Measurements from ENCODE around the gene GNB1L. TPM values are rescaled to one million over a fixed set of nuclear protein-coding genes. Genes with fewer than 3 reads are reported as not detected.

GNB1L gene
- total RNA-seq, 4 donors from 2014 or later: 0.59 to 12.2 (median 3.1) TPM

DNA sequence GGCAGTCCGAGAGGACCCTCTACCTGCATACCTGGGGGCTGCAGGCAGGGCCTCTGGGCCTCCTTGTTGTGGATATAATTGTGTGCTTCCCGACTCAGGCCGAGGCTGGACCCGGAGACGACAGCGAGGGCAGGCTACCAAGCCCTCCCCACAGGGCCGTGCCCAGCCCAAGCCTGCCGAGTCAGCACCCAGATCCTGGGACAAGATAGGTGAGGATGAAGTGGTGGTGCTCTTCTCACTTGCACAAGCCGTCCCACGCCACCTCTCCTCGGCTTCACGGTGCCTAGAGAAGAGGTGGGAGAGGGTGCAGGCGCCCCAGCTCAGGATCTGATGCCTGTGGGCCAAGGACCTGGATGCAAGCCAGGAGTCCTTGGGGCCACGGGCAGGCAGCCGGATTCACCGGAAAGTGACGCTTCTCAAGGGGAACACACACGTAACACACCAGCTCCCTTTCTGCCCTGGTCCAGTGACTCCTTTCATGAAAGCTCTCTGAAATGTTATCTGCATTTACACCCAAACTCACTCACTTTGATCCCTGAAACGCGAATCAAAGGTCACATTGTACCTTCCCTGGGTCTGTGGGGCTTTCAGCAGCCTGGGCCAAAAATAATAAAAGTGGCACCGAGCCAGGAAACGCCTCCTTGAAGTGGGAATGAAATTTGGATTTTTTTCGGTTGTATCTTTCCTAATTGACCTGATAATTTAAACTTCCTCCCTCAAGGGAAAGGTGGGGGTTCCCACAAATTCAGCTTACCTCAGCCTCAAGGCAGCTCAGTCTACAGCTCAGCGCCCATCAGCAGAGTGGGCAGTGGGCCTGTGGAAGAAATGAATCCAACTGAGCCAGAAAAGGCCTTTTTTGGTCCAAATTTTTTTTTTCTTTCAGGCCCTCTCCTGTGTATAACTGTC lies 1.1 kb upstream of the GNB1L start:
- no peaks in the 10 kb centered on the region for H3K27me3 ChIP-seq
- no peaks in the 10 kb centered on the region for H3K9me3 ChIP-seq
- H3K4me3 ChIP-seq: peak overlapping the region; percentile 77
- peak overlapping the region; percentile 90 to 92 for H3K27ac ChIP-seq
- intact Hi-C loops (cut with DNase I; ENCODE audit: low total_unique reads): no loop called here
- DNase-seq: peak; percentile 63 to 69
- no peaks in the 10 kb centered on the region for H3K36me3 ChIP-seq
- peaks cover 0 to 12% of the 10 kb centered on the region in 2 donors for H3K4me1 ChIP-seq
- TF ChIP-seq, protein P1, sequence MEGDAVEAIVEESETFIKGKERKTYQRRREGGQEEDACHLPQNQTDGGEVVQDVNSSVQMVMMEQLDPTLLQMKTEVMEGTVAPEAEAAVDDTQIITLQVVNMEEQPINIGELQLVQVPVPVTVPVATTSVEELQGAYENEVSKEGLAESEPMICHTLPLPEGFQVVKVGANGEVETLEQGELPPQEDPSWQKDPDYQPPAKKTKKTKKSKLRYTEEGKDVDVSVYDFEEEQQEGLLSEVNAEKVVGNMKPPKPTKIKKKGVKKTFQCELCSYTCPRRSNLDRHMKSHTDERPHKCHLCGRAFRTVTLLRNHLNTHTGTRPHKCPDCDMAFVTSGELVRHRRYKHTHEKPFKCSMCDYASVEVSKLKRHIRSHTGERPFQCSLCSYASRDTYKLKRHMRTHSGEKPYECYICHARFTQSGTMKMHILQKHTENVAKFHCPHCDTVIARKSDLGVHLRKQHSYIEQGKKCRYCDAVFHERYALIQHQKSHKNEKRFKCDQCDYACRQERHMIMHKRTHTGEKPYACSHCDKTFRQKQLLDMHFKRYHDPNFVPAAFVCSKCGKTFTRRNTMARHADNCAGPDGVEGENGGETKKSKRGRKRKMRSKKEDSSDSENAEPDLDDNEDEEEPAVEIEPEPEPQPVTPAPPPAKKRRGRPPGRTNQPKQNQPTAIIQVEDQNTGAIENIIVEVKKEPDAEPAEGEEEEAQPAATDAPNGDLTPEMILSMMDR (IDR thresholded peaks at IDR 0.05): no peak
- no peak for TF ChIP-seq POLR2A (IDR thresholded peaks at IDR 0.05)

DNA sequence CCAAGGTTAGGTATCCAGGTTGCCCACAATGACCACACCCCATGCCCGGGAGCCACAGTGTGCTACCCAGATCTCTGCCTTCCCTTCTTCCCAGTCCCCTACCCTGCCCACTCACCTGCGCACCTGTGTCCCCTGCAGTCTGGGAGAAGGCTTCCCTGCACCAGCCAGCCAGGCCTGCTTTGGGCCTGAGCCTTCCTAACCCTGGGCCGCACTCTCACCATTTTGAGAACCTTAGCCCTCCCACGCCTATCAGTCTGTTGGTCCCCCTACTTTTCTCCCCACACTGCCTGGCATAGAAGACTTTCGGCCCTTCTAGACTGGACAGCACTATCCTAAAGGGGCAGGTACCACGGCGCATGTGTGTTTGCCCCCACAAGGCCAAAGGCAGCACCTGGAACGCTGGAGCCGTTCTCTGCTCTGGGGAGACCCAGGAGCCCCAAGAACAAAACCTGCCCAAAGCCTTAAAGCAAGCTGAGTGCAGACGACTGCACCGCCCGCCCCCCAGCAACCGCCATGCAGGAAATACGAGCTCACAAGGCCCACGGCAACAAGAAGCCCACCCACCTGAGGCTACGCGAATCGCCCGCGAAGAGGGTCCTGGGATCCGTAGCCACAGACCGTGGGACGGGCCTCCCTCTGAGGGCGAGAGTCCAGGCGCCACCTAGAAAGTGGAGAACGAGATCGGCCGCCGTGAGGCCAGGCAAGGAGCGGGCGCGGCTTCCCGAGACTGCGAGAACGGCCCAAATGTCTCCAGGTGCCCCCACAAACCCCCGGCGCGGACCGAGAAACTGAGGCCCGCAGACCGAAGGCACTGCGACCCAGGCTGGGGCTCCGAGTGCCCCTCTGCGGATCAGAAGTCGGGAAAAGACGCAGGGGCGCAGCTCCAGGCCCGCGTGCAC lies 546 bp downstream of the GNB1L start:
- H3K27ac ChIP-seq: peak overlapping the region; percentile 90 to 92
- H3K27me3 ChIP-seq: no peaks in the 10 kb centered on the region
- peak overlapping the region; percentile 77 to 81 for H3K4me3 ChIP-seq
- H3K36me3 ChIP-seq: no peaks in the 10 kb centered on the region
- intact Hi-C loops (cut with DNase I; ENCODE audit: low total_unique reads): no loop called here
- no peak for DNase-seq
- no peaks in the 10 kb centered on the region for H3K9me3 ChIP-seq
- TF ChIP-seq, protein P1 (IDR thresholded peaks at IDR 0.05): no peak
- TF ChIP-seq POLR2A (IDR thresholded peaks at IDR 0.05): no peak
- peaks cover 0 to 12% of the 10 kb centered on the region in 2 donors for H3K4me1 ChIP-seq

DNA sequence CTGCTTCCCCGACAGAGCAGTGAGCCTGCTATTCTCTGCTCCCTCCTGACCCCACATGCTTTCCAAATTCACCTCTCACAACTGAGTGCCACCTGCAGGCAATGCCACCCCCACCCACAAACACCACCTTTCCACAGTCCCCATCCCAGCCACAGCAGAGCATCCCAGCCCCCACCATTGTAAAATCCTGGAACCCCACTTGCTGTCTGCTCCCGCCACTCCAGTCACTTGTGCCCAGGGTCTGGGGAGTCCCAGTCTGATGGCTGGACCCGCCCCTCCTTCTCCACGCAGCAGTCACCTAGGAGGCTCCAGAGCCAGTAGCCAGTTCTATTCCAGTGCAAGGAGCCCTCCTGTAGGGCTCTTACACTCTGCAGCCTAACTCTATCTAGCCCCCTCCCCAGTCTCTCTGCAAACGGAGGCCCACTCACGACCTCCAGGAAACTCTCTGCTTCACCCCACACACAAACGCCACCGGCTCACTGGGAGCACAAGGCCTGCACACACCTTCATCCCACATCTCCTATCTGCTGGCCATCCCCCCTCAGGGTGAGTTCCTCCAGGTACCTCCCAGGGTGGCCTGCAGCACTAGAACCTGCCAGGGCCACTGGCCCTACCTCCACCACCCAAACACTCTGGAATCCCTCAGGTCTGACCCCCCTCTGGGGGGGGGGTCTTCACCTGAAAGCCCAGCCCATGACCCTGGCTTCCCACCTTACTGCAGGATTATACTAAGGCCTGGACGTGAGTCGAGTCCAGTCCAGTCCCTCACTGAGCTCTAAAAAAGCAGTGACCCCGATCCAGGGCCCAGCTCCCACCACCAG lies 1.4 kb downstream of the GNB1L start:
- Histone ChIP-seq H3K27ac (peak overlapping the region; percentile 90 to 92), H3K27me3 (no peaks in the 10 kb centered on the region), H3K4me1 (peaks cover 0 to 12% of the 10 kb centered on the region in 2 donors), H3K9me3 (no peaks in the 10 kb centered on the region), H3K36me3 (no peaks in the 10 kb centered on the region), H3K4me3 (peak overlapping the region; percentile 77 to 81)
- TF ChIP-seq POLR2A (IDR thresholded peaks at IDR 0.05): no peak
- intact Hi-C loops (cut with DNase I; ENCODE audit: low total_unique reads): no loop called here
- peak in 1 of 2 donors; percentile 18 for DNase-seq

DNA sequence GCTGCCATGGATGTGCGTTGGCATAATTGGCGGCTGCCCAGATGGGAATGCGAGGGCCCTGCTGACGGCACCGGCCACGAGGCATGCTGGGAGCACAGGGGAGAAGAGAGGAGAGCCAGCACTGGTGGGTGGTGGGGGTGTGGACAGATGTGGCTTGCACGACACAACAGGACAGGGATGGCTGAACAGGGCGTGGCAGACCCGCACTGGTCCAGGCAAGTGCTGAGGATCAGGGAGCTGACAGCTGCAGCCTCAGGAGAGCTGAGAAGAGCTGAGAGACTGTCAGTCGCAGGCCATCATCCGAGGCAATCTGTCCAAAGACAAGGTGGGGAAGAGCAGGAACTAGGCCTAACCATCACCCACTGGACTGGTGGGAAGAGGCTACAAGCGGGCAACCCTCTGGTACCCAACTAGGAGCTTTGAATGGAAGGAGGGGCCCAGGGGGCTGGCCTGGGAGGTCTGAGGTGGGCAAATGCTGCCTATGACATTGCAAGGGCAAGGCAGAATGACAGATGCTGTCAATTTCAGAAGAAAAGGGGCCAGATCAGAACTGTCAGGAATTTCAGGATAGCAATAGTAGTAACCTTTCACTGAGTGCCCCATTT lies 2.4 kb downstream of the GNB1L start:
- peak in 1 of 2 donors; percentile 20 for DNase-seq
- Histone ChIP-seq H3K27me3 (no peaks in the 10 kb centered on the region), H3K4me1 (peaks cover 0 to 12% of the 10 kb centered on the region in 2 donors), H3K36me3 (no peaks in the 10 kb centered on the region), H3K9me3 (no peaks in the 10 kb centered on the region), H3K27ac (no peak overlapping the region), H3K4me3 (no peak overlapping the region)
- intact Hi-C loops (cut with DNase I; ENCODE audit: low total_unique reads): no loop called here
- TF ChIP-seq, protein P1 (IDR thresholded peaks at IDR 0.05): no peak
- TF ChIP-seq POLR2A (IDR thresholded peaks at IDR 0.05): no peak
